ENCODE data around the gene NTNG2.
A peak's percentile ranks its signal among the peaks of the same experiment; 100 is the strongest.

Gene NTNG2

DNA sequence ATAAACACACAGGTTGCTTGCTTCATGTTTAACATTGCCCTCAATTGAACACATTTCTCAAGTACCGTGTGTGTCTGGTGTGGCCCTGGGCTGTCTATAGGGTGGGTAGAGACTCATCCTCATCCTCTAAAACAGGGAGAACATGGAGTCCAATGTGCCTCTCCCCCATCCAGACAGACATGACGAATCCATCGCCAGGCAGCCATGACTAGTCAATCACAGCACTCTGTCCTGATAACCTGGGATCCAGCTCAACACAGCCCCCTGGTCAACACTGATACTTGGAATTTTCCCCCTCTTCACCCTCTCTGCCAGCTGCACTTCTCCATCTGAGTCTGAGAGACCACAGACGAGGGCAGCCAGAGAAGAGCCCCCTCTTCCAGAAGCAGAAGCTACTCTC, 10.7 kb upstream of the NTNG2 start:
- Mint-ChIP-seq H3K4me3 (no peak overlapping the region), H3K27me3 (peaks cover 99% of the 10 kb centered on the region), H3K9me3 (no peaks in the 10 kb centered on the region), H3K27ac (ENCODE audit: low read depth) (no peak overlapping the region), H3K36me3 (ENCODE audit: insufficient read depth) (no peaks in the 10 kb centered on the region), H3K4me1 (no peaks in the 10 kb centered on the region)
- ATAC-seq (replicated peaks; ENCODE audit: extremely low read depth, poor library complexity, severe bottlenecking), result no peak
- DNase-seq (ENCODE audit: low spot score in 2 of 2), result no peak

GRCh38 chr9:132152231-132152630, 9.6 kb upstream of the NTNG2 start:
- H3K4me1 Mint-ChIP-seq, result no peaks in the 10 kb centered on the region
- ATAC-seq (replicated peaks; ENCODE audit: extremely low read depth, poor library complexity, severe bottlenecking) (no peak), DNase-seq (ENCODE audit: low spot score in 2 of 2) (no peak)
- no peaks in the 10 kb centered on the region for H3K9me3 Mint-ChIP-seq
- peaks cover 90% of the 10 kb centered on the region for H3K27me3 Mint-ChIP-seq
- no peak overlapping the region for H3K27ac Mint-ChIP-seq (ENCODE audit: low read depth)
- no peak overlapping the region for H3K4me3 Mint-ChIP-seq
- H3K36me3 Mint-ChIP-seq (ENCODE audit: insufficient read depth), result no peaks in the 10 kb centered on the region

- no peaks in the 10 kb centered on the region for H3K4me1 Mint-ChIP-seq
- H3K4me3 Mint-ChIP-seq, result no peak overlapping the region
- no peaks in the 10 kb centered on the region for H3K36me3 Mint-ChIP-seq (ENCODE audit: insufficient read depth)
- no peak overlapping the region for H3K27ac Mint-ChIP-seq (ENCODE audit: low read depth)
- ATAC-seq (replicated peaks; ENCODE audit: extremely low read depth, poor library complexity, severe bottlenecking), result no peak
- H3K27me3 Mint-ChIP-seq, result peaks cover 63% of the 10 kb centered on the region
- DNase-seq (ENCODE audit: low spot score in 2 of 2), result no peak
- H3K9me3 Mint-ChIP-seq, result no peaks in the 10 kb centered on the region
Observed at GRCh38 chr9:132154863-132155567, 6.8 kb upstream of the NTNG2 start.

DNA sequence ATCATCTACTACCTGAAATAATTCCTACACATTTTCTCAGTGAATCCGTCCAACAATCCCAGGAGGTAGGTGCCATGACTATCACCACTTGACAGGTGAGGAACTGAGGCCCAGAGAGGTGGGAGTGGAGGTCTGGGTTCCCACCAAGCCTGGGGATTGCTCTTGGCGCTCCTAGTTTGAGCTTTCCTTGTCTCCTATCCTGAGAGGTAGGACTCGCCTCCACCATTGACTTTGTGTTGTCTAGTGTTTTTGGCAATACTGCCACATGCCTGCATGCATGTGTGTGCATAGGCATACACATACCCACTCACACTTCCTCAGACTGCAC, 6.3 kb upstream of the NTNG2 start:
- DNase-seq (ENCODE audit: low spot score in 2 of 2) (no peak), ATAC-seq (replicated peaks; ENCODE audit: extremely low read depth, poor library complexity, severe bottlenecking) (no peak)
- no peaks in the 10 kb centered on the region for H3K9me3 Mint-ChIP-seq
- H3K4me1 Mint-ChIP-seq, result no peaks in the 10 kb centered on the region
- no peaks in the 10 kb centered on the region for H3K36me3 Mint-ChIP-seq (ENCODE audit: insufficient read depth)
- peaks cover 57% of the 10 kb centered on the region for H3K27me3 Mint-ChIP-seq
- H3K27ac Mint-ChIP-seq (ENCODE audit: low read depth), result no peak overlapping the region
- H3K4me3 Mint-ChIP-seq, result no peak overlapping the region

GRCh38 chr9:132156262-132156661, 5.6 kb upstream of the NTNG2 start:
- Mint-ChIP-seq H3K4me3 (no peak overlapping the region), H3K36me3 (ENCODE audit: insufficient read depth) (no peaks in the 10 kb centered on the region), H3K4me1 (no peaks in the 10 kb centered on the region), H3K27ac (ENCODE audit: low read depth) (no peak overlapping the region), H3K9me3 (no peaks in the 10 kb centered on the region), H3K27me3 (peaks cover 50% of the 10 kb centered on the region)
- ATAC-seq (replicated peaks; ENCODE audit: extremely low read depth, poor library complexity, severe bottlenecking) (no peak), DNase-seq (ENCODE audit: low spot score in 2 of 2) (no peak)

DNA sequence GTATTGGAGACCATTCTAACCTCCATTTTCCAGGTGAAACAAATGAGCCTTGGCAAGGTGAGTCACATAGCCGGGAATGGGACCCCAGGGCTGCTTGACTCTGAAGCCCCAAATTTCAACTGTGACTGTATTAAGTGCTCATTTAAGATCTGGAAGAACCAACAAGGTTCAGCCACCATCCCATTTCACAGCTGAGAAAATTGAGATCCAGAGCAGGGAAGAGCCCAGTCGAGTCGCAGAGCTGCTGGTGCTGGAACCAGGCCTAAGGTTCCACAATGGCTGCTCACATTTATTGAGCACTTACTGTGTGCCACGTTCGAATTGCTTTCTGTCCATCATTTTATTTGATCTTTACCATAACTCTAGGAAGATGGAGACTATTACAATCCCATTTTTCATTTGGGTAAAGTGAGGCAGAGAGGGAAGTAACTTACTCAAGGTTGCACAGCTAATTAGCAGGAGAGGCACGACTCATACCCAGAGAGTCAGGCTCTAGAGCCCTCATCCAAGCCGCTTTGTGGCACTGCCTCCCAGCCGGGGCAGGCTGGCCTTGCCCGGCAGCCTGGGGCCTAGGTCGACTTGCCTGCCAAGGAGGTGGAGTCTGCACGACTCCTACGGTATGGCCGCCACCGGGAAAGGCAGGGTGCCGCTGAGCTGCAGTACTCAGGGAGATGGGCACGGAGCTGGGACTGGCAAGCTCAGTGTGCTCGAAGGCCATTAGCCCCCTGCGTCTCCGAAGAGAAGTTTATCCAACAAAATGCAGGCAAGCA, 4.3 kb upstream of the NTNG2 start:
- Mint-ChIP-seq H3K9me3 (no peaks in the 10 kb centered on the region), H3K4me1 (peaks cover 5% of the 10 kb centered on the region), H3K27ac (ENCODE audit: low read depth) (no peak overlapping the region), H3K36me3 (ENCODE audit: insufficient read depth) (peaks cover 6% of the 10 kb centered on the region), H3K27me3 (peaks cover 45% of the 10 kb centered on the region), H3K4me3 (no peak overlapping the region)
- DNase-seq (ENCODE audit: low spot score in 2 of 2), result no peak
- no peak for ATAC-seq (replicated peaks; ENCODE audit: extremely low read depth, poor library complexity, severe bottlenecking)

DNA sequence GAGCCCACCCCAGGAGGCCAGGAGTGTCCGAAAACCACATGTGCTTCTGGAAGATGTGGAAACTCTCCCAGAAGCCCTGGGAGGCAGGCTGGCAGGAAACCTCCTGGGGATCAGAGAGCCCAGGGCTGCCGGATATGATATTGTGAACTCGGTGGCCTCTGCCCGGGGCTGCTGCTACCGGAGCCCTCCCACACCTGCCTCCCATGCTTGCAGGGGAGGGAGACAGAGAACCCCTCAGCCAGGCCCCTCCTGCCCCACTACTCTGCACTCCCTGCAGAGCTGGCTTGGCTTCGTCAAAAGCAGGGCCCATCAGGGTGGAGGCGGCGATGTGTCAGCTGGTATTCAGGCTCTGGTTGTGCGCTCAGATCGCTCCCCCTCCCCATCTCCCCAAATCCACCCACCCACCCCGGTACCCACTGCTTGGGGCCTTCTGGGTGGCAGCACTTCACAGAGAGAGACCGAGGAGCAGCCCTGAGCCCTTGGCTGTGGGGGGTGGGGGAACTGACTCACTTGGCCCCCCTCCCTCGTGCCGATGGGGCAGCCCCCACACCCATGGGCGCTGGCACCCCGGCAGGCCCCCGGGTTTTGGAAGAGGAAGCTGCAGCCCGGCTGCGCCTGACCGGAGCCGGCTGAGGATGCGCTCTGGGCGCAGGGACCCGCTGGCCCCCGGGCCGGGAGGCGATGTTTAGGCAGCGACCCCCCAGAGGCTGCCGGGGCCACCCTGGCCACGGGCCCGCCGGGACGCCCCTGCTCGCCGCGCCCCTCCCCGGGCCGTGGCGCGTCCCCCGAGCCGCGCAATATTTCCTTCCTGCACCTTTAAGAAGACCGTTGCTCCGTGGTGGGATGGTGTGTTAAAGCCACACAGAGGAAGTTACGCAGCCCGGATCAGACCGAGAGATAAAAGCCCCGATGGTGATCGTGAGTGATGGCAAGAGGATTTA, 786 bp upstream of the NTNG2 start:
- Mint-ChIP-seq H3K27ac (ENCODE audit: low read depth) (no peak overlapping the region), H3K4me1 (peaks cover 12% of the 10 kb centered on the region), H3K4me3 (peak overlapping the region; percentile 94), H3K9me3 (no peaks in the 10 kb centered on the region), H3K27me3 (peaks cover 38% of the 10 kb centered on the region), H3K36me3 (ENCODE audit: insufficient read depth) (peaks cover 6% of the 10 kb centered on the region)
- DNase-seq (ENCODE audit: low spot score in 2 of 2) (peak; percentile 28 to 46), ATAC-seq (replicated peaks; ENCODE audit: extremely low read depth, poor library complexity, severe bottlenecking) (peak; percentile 82)

- Mint-ChIP-seq H3K27ac (ENCODE audit: low read depth) (peak overlapping the region; percentile 85), H3K27me3 (peaks cover 55% of the 10 kb centered on the region), H3K36me3 (ENCODE audit: insufficient read depth) (peaks cover 6% of the 10 kb centered on the region), H3K4me1 (peaks cover 20% of the 10 kb centered on the region), H3K4me3 (peak overlapping the region; percentile 83), H3K9me3 (no peaks in the 10 kb centered on the region)
- ATAC-seq (replicated peaks; ENCODE audit: extremely low read depth, poor library complexity, severe bottlenecking) (no peak), DNase-seq (ENCODE audit: low spot score in 2 of 2) (no peak)
Observed at GRCh38 chr9:132162764-132163456, 1.1 kb downstream of the NTNG2 start.

GRCh38 chr9:132163457-132163875, 1.6 kb downstream of the NTNG2 start:
- Mint-ChIP-seq H3K27me3 (peaks cover 59% of the 10 kb centered on the region), H3K36me3 (ENCODE audit: insufficient read depth) (peaks cover 6% of the 10 kb centered on the region), H3K4me1 (peaks cover 21% of the 10 kb centered on the region), H3K27ac (ENCODE audit: low read depth) (peak overlapping the region; percentile 51), H3K4me3 (peak overlapping the region; percentile 66), H3K9me3 (no peaks in the 10 kb centered on the region)
- DNase-seq (ENCODE audit: low spot score in 2 of 2), result no peak
- ATAC-seq (replicated peaks; ENCODE audit: extremely low read depth, poor library complexity, severe bottlenecking), result no peak

DNA sequence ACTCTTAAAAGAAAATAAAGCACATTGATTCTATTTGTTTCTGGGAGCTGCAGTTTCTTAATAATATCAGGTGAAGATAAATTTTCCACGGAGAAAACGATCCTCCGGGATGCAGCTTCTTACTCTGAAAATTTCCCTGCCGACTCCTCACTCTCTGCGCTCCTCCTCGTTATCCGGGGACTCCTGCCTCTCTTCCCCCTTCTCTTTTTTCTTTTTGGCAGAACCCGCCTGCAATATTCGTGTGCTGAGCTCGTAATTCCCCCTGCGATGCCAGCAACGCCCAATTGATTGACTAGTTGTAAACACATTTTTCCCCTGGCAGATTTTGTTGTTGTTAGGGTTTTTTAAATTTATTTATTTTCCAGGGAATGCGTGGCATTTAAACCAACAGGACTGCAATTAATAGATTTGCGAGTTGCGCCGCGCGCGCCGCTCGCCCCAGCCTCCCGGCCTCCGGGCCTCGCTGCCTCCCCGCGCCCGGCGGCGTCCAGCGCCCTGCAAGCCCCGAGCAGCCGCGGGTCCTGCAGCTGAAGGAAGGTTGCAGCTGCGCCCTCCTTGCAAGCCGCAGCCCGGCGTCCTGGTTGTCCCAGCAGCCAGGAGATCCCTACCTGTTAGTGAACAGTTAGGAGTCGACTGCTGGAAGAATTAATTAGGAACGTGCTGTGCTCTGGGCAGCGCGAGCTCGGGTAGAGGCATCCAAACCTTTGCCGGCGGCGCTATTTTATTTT, 2.2 kb downstream of the NTNG2 start:
- DNase-seq (ENCODE audit: low spot score in 2 of 2) (no peak), ATAC-seq (replicated peaks; ENCODE audit: extremely low read depth, poor library complexity, severe bottlenecking) (no peak)
- peak overlapping the region; percentile 51 for H3K27ac Mint-ChIP-seq (ENCODE audit: low read depth)
- peaks cover 21% of the 10 kb centered on the region for H3K4me1 Mint-ChIP-seq
- H3K27me3 Mint-ChIP-seq, result peaks cover 59% of the 10 kb centered on the region
- H3K36me3 Mint-ChIP-seq (ENCODE audit: insufficient read depth), result peaks cover 6% of the 10 kb centered on the region
- H3K9me3 Mint-ChIP-seq, result no peaks in the 10 kb centered on the region
- peak overlapping the region; percentile 66 for H3K4me3 Mint-ChIP-seq

- Mint-ChIP-seq H3K27ac (ENCODE audit: low read depth) (no peak overlapping the region), H3K4me3 (peak overlapping the region; percentile 66), H3K27me3 (peaks cover 59% of the 10 kb centered on the region), H3K9me3 (no peaks in the 10 kb centered on the region), H3K4me1 (peaks cover 26% of the 10 kb centered on the region), H3K36me3 (ENCODE audit: insufficient read depth) (peaks cover 6% of the 10 kb centered on the region)
- no peak for ATAC-seq (replicated peaks; ENCODE audit: extremely low read depth, poor library complexity, severe bottlenecking)
- DNase-seq (ENCODE audit: low spot score in 2 of 2), result no peak
Observed at GRCh38 chr9:132164604-132165362, 2.9 kb downstream of the NTNG2 start.
